Right renal pelvis (tissue), 4 donors: ENCODE measurements around the gene IL24. TPM values are rescaled to one million over a fixed set of nuclear protein-coding genes. Genes with fewer than 3 reads are reported as not detected.

ENCODE experiments used
- DNase-seq, 4 donors: peaks; one replicate each; pipeline ENCODE4 v3.0.0-alpha.2; 2013; ENCODE audit warnings: low read depth in 4 of 4, low spot score in 3 of 4, missing footprints in 1 of 4
- polyA plus RNA-seq, 4 donors: library from polyadenylated mRNA; unstranded; fragments of 120-200 nt; gene quantifications; one replicate each; pipeline ENCODE4 v1.2.1, GENCODE V29; 2013; ENCODE audit not compliant: insufficient read length in 4 of 4

Gene IL24
- polyA plus RNA-seq, 4 donors = 0.25 to 0.42 (median 0.38) TPM

DNA sequence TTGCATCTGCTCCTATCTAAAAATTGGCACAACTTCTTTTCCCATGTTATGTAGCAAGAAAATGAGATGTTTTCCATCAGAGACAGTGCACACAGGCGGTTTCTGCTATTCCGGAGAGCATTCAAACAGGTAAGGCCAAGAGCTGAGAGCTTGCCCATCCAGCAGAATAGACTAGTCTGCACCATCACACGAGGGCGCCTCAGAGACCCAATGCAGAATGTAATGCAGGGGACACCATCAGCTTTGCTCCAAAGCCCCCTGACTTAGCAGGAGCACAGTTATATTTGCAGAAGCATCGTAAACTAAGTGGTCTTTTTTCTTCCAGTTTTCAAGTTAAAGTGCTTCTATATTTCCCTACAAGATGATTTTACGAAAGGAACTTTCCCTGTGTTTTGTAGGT is 4.7 kb downstream of the IL24 start:
- no peak for DNase-seq

DNA sequence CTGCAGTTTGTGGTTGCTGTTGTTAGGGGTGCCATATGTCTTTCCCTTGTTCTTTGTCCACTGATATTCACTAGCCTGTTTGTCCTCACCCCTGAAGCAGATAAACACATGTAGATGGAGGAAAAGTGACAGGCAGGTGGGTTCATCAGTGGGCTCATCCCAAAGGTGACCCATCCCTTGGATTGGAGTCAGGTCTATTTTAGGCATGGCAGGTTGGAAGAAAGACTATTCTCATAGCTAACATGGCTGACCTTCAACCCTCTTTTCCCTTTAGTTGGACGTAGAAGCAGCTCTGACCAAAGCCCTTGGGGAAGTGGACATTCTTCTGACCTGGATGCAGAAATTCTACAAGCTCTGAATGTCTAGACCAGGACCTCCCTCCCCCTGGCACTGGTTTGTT is 5.5 kb downstream of the IL24 start:
- DNase-seq = no peak

DNA sequence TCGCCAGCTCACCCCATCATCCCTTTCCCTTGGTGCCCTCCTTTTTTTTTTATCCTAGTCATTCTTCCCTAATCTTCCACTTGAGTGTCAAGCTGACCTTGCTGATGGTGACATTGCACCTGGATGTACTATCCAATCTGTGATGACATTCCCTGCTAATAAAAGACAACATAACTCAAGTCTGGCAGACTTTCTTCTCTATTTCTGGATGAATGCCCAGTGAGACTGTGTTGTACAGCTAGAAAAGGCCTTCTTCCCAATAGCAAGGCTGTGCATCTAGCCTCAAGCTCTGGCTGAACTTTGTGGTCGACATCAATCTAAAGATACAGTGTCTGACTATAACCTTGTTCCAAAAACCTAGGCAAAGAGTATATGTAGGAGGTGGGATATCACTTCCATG is 6.4 kb downstream of the IL24 start:
- DNase-seq = no peak

DNA sequence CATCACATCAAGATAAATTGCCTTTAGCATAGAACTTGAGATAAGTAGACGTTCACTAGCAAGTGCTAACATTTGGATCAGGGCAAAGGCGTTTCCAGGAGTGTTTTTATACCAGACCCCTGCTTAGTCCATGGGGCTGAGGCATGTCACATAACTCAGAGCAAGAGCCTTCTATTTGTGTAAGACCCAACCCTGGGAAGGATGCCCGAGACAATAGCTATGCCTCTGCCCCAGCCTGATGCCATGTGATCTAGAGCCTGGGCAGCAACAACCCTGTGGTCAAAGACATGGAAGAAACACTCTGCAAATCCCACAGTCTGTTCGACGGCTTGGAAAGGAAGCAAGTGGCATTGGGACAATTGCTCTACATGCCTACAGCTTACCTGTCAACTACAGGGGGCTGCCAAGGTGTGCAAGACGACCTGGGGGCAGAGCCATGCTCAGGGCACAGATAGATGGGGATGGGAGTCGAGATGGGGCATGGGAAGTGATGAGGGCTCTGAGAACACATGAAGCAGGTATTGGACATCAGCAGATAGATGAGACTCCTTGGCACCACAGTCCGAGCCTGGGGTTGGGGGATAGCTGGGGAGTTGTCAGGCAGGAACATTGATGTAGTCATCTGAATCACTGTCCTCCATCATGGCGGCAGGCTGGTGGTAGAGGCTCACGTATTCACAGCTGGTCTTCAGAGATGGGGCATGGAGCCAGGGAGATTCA is 7.3 kb downstream of the IL24 start:
- no peak for DNase-seq

DNA sequence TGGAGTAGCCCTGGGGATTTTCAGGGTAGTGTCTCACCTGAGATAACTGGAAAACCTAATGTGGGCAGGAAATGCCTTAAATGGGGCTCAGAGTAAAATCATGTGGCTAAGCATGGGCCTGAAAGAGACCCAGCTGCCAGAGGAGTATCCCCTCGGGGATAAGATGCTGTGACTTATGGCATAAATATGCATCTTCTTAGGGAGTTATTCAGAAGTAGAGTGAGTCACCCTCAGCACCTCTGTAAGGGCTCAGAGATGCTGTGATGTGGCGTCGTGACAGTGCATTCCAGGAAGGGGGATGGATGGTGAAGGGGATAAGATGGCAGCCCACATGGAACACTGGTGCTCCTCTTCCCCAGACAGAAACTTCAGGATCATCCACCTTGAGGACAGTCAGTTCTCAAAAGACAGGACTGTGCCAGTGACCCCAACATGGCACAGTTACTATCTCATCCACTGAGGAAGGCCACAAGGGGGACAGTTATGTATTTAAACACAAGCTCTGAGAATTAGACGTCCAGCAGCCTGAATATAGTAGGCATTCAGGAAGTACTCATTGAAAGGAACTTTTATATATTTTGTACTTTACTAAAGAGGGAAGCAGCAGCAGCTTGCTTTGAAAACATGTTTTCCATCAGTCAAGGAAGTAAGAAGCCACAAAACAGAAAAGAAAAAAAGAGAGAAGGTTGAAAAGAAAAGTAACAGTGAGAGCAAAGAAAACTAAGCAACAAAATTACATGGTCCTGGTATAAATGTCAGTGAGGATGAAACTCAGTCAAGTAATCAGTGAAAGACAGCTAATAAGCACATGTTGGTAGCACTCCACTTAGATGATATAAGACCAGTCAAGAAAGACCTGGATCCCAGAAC is 8.3 kb downstream of the IL24 start:
- no peak for DNase-seq

DNA sequence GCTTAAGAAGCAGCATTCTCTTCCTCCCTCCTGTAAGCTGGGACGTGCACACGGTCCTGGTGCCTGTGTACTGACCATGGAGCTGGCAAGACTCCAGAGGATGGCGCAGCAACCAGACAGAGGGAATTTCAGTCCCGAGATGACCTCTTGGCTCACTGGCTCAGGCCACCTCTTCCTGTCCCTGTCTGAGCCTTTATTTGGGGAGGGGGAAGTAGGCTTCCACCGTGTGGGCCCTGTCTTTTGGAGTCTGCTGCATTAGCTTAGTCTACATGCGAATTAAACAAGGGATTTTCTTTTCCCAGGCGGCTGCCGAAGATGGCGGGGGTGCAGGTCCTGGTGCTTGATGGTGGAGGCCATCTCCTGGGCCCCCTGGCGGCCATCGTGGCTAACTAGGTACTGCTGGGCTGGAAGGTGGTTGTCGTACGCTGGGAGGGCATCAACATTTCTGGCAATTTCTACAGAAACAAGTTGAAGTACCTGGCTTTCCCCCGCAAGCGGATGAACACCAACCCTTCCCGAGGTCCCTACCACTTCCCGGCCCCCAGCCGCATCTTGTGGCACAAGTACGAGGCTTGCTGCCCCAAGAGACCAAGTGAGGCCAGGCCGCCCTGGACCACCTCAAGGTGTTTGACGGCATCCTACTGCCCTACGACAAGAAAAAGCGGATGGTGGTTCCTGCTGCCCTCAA is 10.2 kb downstream of the IL24 start:
- DNase-seq = no peak

DNA sequence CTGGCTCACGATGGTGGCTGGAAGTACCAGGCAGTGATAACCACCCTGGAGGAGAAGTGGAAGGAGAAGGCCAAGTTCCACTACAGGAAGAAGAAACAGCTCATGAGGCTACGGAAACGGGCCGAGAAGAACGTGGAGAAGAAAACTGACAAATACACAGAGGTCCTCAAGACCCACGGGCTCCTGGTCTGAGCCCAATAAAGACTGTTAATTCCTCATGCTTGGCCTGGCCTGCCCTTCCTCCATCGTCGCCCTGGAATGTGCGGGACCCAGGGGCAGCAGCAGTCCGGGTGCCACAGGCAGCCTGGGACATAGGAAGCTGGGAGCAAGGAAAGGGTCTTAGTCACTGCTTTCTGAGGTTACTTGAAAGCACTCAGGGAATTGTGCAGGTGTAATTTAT is 10.8 kb downstream of the IL24 start:
- no peak for DNase-seq

DNA sequence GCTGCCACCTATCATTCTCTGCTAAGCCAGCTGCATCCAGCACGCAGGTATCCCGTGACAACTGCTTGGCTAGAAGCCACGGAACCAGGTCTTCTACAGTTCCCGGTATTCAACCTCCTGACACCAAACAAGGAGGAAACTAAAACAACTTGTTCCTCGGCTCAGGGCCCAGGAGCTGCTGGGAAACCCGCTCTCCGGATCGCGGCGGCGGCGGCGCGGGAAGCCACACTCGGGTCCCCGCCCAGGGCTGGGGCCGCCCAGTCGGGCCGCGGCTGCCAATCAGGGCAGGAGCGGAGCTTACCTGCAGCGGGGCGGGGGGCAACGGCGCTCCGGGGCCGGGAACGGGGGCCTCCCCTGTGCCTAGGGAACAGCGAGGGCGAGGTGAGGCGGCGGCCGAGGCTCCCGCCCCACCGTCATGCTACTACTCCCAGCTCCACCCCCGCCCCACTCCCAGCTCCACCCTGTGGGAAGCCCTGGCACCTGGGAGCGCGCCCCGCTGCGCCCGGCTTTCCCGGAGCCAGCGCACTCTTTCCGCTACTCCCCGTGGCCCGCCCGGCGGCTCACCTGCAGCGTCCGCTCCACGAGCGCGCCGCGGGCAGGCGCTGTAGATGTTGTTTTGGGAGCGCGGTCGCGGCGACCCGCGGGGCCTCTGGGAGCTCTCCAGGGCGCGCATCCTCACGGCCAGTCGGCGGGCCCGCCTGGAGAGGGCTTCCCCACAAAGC is 12.1 kb downstream of the IL24 start:
- DNase-seq = peak; percentile 53 to 74 (median 63)

DNA sequence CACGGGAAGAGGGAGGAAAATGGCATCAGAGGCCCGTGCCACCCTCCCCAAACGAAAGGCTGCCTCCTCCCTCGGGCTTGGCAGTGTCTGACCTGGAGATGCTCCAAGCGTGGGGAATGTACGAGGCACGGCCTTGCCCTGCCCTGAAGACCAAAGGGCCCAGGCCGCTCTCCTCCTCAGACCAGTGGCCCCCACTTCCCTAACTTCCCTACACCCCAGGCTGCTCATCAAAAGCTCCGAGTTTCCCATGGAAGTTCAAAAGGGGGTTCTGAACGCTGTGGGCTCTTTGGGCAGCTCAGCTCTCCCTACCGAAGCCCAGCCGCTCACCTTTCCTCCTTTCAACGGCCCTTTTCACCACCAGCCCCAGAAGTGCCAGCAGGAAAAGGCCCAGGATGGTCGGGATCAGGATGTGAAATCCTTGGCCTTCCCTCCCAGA is 12.7 kb downstream of the IL24 start:
- no peak for DNase-seq

DNA sequence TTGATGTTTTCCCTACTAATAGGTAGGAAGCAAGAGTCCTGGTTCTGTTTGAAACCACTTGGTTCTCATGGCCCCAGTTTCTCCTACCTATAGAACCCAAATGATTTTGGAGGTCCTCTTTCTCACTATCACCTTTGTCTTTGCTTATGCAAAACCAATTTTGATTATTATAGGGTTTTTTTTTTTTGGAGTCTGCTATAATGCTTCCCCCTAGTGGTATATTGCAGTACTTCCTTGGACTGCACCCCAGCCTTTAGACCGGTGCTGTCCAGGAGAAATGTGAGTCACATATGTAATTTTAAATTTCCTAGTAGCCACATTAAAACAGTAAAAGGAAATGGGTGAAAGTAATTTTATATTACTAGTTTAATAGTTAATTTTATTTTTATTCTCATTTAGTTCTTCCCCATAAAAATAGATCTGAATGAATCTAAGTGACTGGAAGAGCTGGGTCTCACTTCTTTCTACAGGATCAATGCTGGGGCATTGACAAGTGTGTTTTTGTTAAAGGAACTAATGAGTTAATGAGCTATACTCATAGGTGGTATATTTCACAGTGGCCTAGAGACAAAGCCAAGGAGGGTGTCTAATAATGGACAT is 13.9 kb downstream of the IL24 start:
- DNase-seq = no peak

DNA sequence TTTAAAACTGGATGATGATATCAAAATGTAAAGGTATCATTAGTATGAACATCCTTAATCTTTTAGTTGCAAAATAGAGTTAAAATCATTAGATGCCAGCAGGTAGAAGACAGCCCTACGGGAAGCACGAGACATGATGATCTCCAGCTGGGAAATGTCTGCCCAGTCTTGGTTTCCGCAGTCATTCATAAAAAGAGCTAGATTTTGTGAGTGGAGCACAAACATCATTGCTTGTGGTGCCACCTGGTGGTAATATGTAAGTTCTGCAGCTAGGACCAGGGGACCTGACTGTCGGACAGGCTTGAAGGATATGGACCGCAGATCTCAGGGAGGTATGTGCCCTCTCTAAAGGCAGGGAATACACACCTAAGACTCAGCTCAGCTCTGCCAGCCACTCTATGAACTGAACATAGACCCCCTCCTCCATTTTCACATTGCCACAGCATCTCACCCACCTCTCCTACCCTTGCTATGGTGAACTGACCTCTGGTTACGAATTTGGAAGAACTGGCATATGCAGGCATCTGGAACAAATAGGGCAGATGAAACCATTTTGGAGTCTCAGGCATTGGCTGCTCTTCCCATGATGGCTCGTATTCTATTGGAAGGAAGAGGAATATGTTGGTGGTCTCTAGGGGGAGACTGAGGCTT is 15.3 kb downstream of the IL24 start:
- DNase-seq = peak; percentile 64 to 73 (median 70)

DNA sequence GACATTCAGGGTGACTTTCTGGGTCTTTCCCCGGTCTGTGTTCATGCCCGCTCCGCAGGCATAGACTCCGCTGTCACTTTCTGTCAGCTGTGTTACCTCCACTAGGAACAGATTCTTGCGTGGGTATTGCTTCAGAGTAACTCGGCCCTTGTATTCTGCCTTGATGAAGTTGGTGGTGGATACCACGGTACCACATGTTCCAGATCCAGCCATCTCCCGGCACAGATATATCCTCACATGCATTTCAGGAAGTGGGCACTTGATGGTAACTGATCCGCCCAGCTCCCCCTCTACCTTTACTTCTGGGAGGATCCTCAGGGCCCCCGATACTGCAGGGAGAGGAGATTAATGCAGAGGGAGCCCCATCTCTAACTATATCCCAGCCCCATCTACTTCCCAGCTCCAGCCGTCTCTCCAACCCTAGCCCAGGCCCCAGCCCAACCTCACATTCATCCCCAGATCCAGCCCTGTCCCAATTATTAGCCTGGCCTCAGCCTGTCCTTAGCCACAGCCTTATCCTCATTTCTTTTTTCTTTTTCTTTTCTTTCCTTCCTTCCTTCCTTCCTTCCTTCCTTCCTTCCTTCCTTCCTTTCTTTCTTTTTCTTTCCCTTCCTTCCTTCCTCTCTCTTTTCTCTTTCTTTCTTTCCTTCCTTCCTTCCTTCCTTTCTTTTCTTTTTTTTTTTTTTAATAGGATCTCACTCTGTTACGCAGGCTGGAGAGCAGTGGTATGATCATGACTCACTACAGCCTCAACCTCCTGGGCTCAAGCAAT is 16.7 kb downstream of the IL24 start:
- DNase-seq = no peak

DNA sequence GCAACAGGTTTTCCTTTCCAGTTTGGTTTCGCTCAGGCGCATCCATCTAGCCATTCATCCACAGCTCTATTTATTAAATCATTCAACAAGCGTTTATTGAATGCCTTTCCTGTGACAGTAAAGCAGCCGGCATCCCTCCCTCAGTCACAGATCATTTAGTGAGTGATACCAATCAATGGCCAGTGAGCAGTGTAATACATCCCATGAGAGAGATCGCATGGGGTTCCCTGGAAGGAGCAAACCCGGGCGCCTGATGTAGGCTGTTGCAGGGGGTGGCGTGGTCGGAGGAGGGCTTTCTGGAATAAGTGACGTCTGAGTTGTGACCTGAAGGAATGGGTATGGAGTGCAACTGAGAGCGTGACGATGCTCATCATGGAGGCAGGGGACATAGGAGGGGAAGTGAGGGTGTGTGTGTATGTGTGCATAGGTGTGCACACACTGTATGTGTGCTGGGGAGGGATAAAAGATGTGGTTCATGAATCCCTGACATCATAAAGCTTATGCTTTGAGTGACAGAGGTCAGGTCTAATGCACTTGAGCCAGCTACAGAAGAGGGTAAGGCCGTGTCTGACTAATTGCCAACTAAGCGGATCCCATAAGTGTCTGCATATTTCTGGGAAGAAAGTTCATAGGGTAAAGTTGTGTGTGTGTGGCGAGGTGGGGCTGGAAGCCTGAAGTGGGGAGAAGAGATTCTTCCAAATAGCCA is 17.9 kb downstream of the IL24 start:
- no peak for DNase-seq

DNA sequence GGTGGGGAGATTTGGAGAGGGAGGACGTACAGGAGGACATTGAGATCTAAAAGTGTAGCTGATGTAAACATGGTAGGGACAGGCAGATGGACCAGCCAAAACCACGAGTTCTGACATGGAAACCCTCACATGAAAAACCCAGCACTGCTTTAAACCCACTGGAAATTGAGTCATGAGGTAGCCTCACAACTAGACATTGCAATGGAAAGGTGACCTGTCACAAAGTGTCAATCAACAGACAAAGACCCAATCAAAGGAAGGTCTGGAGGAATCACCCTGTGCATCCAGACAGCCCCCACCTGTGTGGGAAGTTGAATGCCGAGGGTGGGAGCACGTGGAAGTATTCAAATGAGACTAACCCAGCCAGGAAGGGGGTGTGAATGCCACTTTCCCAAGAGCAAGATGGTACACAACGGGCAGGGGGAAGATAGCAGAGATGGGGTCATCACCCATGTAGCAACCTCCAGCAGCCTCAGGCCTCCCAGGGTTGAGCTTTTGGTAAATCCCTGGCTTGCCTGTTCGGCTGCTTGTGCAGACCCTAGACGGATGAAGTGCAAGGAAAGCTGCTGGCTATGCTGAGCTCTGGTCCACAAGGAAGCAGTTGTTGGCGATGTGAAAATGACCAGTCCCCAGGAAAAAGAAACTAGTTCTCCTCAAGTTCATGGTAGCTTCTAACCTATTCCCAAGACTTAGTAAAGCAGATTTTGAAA is 18.9 kb downstream of the IL24 start:
- no peak for DNase-seq

DNA sequence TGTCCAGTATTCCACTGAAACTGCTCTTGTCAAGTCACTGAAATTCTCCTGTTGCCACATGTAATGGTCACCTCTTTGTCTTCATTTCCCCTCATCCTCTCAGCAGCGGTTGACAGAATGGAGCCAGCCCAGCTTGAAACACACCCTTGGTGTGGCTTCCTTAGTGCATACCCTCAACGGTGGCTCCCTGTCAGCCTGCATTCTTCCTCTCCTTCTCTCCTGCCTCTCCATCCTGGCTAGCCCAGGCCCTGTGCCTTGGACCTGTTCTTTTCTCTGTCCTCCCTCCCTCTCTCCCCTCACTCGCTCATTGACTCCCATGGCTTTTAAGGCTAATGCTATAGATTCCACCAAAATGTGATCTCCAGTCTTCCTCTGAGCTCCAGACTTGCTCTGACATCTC is 20.8 kb downstream of the IL24 start:
- DNase-seq = no peak

DNA sequence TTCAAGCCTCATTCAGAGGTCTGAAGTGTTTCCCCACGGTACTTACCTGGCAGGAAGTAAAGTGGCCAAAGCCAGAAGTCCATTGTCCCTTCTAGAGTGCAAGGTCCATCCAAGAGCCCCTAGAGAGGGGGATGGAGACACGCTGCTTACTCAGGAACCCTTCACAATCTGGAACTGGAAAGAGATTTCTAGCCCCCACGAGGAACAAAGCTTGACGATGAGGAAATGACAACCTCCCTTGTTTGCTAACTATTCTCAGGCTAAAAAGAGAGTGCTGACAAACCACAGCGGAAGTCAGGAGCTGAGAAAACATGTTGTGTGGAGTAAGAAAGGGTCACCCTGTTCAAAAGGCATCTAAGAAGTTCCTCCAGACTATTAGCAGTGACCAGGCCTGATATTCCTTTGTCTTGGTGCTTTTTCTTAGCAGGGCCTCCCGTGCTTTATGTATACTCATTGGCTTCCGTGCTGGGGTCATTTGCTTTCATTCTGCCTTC is 24.6 kb downstream of the IL24 start, which contains the start of gene FCMR:
FCMR (minus strand) TSS at position 170 of the 494 bp plus-strand sequence; CDS start at position 83, 87 bp downstream.
- DNase-seq = no peak

DNA sequence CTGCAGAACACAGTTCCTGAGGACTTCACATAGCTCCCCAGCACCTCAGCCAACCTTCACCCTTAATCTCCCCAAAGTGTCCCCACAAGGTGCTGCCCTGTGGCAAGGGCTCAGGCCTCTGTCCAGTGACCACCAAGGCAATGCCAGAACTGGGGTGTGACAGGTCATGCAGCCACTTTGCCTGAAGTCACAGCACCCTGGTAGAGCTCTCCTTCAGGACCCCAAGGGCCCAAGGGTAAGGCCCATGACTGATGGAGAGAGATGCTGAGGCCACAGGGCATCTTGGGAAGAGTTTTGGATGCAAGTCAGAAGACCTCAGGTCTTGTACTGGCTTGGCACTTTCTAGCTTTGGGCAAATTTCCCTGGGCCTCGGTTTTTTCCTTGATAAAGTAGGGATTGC is 25.3 kb downstream of the IL24 start:
- DNase-seq = no peak
